Activated gamma-delta T cell treated with Interleukin-2 at 50 U/mL for 16 hours (primary cell): ENCODE measurements around the gene MVP.
"Not testable (repeated sequence)": the region's sequence is repeated elsewhere in the genome, so short reads cannot be mapped to it uniquely, and the experiment has no call there.

Experiments used
- DNase-seq: peaks from one replicate; pipeline ENCODE4 v3.0.0-alpha.2; 2020

MVP gene

DNA sequence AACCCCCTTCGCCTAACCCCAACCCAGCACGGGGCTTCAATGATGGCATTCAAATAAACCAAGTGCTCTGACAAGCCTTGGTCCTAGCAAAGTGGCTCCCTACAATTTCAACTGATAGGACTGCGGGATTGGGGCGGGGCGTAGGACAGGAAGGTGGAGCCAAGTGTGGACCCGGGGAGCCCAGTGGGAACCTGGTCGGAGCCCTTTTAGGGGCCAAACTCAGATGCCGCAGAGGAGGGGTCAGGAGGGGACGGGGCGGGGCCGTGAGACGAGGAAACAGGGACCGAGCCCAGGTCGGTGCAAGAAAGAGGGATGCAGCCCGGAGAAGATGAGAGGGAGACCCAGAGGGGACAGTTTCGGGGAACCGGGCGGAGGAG is 55.9 kb downstream of the MVP start:
- no peak for DNase-seq

- DNase-seq = peak; percentile 30
Measured at GRCh38 chr16:29876594-29877249, 56.5 kb downstream of the MVP start.

- DNase-seq = no peak
Measured at GRCh38 chr16:29877266-29877961, 57.2 kb downstream of the MVP start.

- DNase-seq = no peak
Measured at GRCh38 chr16:29878172-29878571, 57.9 kb downstream of the MVP start.

GRCh38 chr16:29881050-29881449 is 60.8 kb downstream of the MVP start:
- no peak for DNase-seq

DNA sequence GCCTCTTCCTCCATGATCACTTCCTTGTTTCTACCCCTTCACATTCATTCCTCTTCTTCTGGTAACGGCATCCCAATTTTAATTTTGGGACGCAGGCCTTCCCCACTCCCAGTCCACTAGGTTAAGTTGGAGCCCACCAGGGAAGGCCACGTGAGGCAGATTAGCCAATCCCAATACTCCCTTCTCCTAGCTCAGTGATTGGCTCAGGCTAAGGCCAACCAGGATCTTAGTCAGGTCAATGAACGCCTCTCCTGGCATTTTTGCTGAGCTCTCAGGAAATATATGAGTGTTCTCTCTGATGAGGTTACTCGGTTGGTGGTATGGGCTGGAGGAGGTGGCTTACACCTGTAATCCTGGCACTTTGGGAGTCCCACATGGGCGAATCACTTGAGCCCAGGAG is 63.7 kb downstream of the MVP start:
- no peak for DNase-seq

- DNase-seq = not testable (repeated sequence)
Measured at GRCh38 chr16:29889372-29889771, 69.1 kb downstream of the MVP start.

DNA sequence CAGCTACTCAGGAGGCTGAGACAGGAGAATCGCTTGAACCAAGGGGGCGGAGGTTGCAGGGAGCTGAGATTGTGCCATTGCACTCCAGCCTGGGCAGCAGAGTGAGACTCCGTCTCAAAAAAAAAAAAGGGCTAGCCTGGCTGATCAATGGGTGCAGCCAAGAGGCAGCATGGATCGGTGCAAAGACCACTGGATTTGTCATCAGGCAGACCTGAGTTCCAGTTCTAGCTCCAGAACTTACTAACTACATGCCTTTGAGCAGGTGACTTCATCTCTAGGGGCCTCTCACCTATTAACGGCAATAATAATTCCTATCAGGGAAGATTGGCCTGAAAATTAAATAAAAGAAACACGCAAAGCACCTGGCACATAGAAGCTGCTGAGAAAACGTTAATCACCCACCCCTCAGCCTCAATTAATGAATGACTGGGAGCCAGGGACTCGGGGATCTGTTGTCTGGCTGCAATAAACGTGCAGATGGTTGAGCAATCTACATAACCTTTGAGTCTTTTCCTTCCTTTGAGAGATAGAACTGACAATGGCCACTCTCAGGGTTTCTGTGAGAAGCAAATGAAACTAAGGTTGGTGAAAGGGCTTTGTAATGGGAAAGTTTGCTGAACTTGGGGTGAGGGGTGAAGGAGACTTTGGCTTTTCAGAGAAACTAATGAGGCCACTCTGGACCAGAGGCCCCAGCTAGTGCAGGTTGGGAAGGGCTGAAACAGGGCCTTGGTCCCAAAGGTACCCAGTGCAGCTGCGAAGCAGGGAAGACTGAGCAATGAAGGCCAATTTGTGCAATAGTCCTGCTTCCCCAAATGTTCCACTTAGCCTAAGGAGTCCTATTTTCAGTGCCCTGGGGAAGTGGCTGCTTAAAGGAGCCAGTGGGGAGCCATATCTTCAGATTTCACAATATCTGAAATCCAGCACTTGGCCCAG is 71.5 kb downstream of the MVP start:
- DNase-seq = no peak

DNA sequence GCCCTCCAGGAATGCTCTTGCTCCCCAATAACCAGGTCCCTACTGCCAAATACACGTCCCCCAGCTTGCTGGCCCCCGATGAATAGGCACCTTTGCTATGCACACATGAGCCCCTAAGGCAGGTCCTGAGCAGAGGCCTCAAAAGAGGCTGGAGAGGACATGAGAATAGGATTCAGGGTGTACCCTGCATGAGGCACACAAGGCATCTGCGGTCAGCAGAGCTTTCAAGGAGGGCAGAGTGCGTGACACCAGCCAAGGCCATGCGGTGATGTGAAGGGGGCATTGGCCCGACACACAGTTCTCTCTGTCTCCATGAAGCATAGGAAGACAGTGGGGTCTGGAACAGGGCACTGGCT is 72.2 kb downstream of the MVP start:
- no peak for DNase-seq

- DNase-seq = no peak
Measured at GRCh38 chr16:29893553-29893952, 73.3 kb downstream of the MVP start.

- no peak for DNase-seq
Measured at GRCh38 chr16:29894352-29894751, 74.1 kb downstream of the MVP start.

GRCh38 chr16:29896841-29897240 is 76.6 kb downstream of the MVP start:
- no peak for DNase-seq

DNA sequence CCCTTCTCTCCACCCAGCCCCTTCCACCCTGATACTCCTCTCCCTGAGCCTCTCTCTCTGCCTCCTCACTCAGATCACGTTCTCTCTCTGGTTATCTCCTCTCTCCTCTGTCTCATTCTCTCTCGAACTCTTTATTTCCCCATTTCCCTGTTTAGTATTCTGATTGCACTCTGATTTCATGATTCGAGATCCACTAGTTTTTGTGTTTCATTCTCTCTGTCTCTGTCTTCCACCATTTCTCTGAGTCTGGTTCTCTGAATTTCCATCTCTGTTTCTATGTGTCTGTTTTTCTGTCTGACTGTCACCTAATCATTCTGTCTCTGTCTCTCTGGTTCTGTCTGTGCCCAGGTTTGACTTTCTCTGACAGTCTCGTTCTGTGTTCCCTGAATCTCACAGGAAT is 77.1 kb downstream of the MVP start:
- no peak for DNase-seq
